ENCODE data around the gene IGSF5. TPM values are rescaled to one million over a fixed set of nuclear protein-coding genes. Genes with fewer than 3 reads are reported as not detected.
A peak's percentile ranks its signal among the peaks of the same experiment; 100 is the strongest.

The IGSF5 gene
- total and polyA plus RNA-seq, 4 donors: 0.06 to 0.11 (median 0.06) TPM; not detected in 1

GRCh38 chr21:39845571-39846130, 100.7 kb downstream of the IGSF5 start:
- TF ChIP-seq CTCF (IDR thresholded peaks at IDR 0.05; ENCODE audit: control extremely low read depth, extremely low read depth): no peak
- Histone ChIP-seq H3K4me3 (no peak overlapping the region), H3K27me3 (ENCODE audit: control insufficient read depth in 3 of 3, insufficient read depth in 3 of 3, low read length in 2 of 3) (no peaks in the 10 kb centered on the region), H3K4me1 (ENCODE audit: control insufficient read depth in 5 of 5, insufficient read depth in 5 of 5, low read length in 5 of 5) (no peaks in the 10 kb centered on the region), H3K9me3 (ENCODE audit: control insufficient read depth in 4 of 4, insufficient read depth in 3 of 4, low read length in 3 of 4) (no peaks in the 10 kb centered on the region), H3K9ac (ENCODE audit: insufficient read depth in 1 of 2, low read length in 2 of 2) (no peak overlapping the region), H3K27ac (ENCODE audit: low read depth in 1 of 2, low read length in 1 of 2) (no peak overlapping the region), H3K36me3 (ENCODE audit: control insufficient read depth in 4 of 4, insufficient read depth in 4 of 4, low read length in 4 of 4) (no peaks in the 10 kb centered on the region)
- ATAC-seq (ENCODE audit: insufficient read depth, low FRiP score) (no peak), DNase-seq (no peak)
- WGBS, 2 donors: 84 to 88% methylated on average over 6 of the region's 6 CpGs

GRCh38 chr21:39847877-39848276, 102.9 kb downstream of the IGSF5 start:
- H3K36me3 ChIP-seq (ENCODE audit: control insufficient read depth in 4 of 4, insufficient read depth in 4 of 4, low read length in 4 of 4): no peaks in the 10 kb centered on the region
- ATAC-seq (ENCODE audit: insufficient read depth, low FRiP score) (no peak), DNase-seq (no peak)
- no peak overlapping the region for H3K9ac ChIP-seq (ENCODE audit: insufficient read depth in 1 of 2, low read length in 2 of 2)
- H3K4me1 ChIP-seq (ENCODE audit: control insufficient read depth in 5 of 5, insufficient read depth in 5 of 5, low read length in 5 of 5): no peaks in the 10 kb centered on the region
- 91 to 92% methylated on average over 6 of the region's 6 CpGs for WGBS, 2 donors
- no peaks in the 10 kb centered on the region for H3K9me3 ChIP-seq (ENCODE audit: control insufficient read depth in 4 of 4, insufficient read depth in 3 of 4, low read length in 3 of 4)
- H3K27me3 ChIP-seq (ENCODE audit: control insufficient read depth in 3 of 3, insufficient read depth in 3 of 3, low read length in 2 of 3): no peaks in the 10 kb centered on the region
- H3K27ac ChIP-seq (ENCODE audit: low read depth in 1 of 2, low read length in 1 of 2): no peak overlapping the region
- H3K4me3 ChIP-seq: no peak overlapping the region
- TF ChIP-seq CTCF (IDR thresholded peaks at IDR 0.05; ENCODE audit: control extremely low read depth, extremely low read depth): no peak

DNA sequence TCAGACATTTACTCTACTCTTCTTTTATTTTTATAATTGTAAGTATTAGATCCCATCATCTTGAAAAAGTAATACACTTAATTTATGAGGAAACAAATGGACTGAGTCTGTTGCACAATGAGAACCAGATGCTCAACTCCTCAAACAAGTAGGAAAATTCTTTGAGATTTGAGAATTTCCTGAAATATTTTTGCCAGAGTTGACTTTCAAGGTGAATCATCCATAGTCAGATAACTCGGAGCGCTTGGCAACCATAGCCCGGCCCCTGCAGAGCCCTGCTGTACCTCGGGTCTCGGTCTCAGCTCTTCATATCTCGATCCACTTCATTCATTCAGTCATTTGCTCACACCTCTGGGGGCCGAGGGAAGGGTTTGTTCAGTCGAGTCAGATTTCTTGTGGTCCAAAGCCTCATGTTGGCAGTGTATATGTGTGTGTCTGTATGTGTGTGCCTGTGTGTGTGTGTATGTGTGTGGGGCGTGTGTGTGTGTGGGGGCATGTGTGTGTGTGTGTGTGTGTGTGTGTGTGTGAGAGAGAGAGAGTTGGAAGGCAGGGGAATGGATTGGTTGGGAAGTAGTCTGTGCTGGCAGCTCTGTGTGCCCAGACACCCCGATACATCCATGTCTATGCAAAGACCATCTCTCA, 104.2 kb downstream of the IGSF5 start:
- no peaks in the 10 kb centered on the region for H3K27me3 ChIP-seq (ENCODE audit: control insufficient read depth in 3 of 3, insufficient read depth in 3 of 3, low read length in 2 of 3)
- WGBS, 2 donors: 76 to 90% methylated on average over 10 of the region's 10 CpGs
- DNase-seq (peak in 1 of 3 donors; percentile 13), ATAC-seq (ENCODE audit: insufficient read depth, low FRiP score) (no peak)
- no peak overlapping the region for H3K4me3 ChIP-seq
- H3K4me1 ChIP-seq (ENCODE audit: control insufficient read depth in 5 of 5, insufficient read depth in 5 of 5, low read length in 5 of 5): no peaks in the 10 kb centered on the region
- H3K9me3 ChIP-seq (ENCODE audit: control insufficient read depth in 4 of 4, insufficient read depth in 3 of 4, low read length in 3 of 4): no peaks in the 10 kb centered on the region
- no peak overlapping the region for H3K27ac ChIP-seq (ENCODE audit: low read depth in 1 of 2, low read length in 1 of 2)
- H3K9ac ChIP-seq (ENCODE audit: insufficient read depth in 1 of 2, low read length in 2 of 2): no peak overlapping the region
- TF ChIP-seq CTCF (IDR thresholded peaks at IDR 0.05; ENCODE audit: control extremely low read depth, extremely low read depth): no peak
- no peaks in the 10 kb centered on the region for H3K36me3 ChIP-seq (ENCODE audit: control insufficient read depth in 4 of 4, insufficient read depth in 4 of 4, low read length in 4 of 4)
